ENCODE data around the gene BMP6.
"Not testable (repeated sequence)": the region's sequence is repeated elsewhere in the genome, so short reads cannot be mapped to it uniquely, and the experiment has no call there.

The BMP6 gene

DNA sequence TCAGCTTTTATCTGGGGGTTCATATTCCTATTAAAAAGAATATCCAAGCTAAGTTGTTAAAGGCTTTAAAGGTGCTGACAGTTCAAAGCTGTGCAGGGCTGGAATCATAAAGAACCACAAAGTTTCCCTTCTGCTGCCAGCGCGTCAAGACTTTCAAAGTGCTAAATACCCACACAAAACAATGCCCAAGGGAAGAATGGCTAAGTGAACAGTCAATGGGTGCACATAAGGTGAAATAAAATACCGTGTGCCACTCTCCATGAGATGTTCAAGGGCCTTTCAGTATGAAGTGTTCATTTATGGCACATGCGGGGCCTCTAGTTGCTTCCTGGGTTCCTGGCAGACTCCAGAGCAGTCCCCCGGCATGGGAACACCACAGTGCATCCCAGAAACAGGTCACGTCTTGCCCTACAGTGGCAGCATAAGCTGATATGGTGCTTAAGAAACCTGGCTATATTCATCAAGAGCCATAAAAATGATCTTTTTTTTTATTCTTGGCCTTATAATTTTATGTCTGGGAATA, 170.6 kb downstream of the BMP6 start:
- no peak overlapping the region for H3K4me3 ChIP-seq
- no peak overlapping the region for H3K27ac ChIP-seq

DNA sequence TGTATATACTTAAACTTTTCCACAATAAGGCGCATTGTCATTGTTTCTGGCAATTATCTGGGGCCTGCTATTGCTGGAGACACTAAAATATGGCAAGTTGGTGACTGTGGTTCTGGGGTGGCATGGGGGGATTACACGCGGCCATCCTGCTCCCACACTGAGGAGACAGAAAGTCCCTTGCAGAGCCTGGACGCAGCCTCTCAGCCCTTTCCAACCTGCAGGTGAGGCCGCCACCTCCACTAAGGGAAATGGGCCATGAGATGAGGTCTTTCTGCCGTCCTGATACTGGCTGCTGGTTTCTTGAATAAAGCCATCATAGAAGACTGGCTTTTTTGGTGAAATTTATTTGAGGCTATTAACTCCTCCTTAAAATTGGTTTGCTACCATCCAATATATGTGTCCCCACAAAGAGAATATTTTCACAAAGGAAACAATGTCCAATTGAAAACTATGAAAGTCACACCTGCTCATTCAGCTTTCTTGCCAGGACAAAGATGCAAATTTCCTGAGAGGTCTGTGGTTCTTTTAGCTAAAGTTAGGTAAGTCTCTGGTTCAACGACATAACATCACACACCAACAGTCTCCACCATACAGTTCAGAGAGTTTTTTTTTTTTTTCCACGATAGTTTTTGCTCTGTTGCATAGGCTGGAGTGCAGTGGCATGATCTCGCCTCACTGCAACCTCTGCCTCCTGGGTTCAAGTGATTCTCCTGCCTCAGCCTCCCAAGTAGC, 171.7 kb downstream of the BMP6 start:
- no peak overlapping the region for H3K27ac ChIP-seq
- no peak overlapping the region for H3K4me3 ChIP-seq

DNA sequence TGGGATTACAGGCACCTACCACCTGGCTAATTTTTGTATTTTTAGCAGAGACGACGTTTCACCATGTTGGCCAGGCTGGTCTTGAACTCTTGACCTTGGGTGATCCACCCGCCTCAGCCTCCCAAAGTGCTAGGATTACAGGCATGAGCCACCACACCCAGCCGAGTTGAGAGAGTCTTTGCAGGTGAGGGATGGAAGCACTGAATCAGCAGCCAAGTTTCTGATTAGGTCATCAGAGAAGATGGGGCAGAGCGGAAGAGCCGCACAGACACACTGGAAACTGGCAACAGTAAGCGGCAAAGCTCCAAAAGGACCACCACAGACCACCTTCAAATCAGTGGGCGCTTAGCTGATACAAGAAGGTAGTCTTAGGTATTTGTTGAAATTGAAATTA, 172.3 kb downstream of the BMP6 start:
- not testable (repeated sequence) for H3K4me3 ChIP-seq, H3K27ac ChIP-seq

DNA sequence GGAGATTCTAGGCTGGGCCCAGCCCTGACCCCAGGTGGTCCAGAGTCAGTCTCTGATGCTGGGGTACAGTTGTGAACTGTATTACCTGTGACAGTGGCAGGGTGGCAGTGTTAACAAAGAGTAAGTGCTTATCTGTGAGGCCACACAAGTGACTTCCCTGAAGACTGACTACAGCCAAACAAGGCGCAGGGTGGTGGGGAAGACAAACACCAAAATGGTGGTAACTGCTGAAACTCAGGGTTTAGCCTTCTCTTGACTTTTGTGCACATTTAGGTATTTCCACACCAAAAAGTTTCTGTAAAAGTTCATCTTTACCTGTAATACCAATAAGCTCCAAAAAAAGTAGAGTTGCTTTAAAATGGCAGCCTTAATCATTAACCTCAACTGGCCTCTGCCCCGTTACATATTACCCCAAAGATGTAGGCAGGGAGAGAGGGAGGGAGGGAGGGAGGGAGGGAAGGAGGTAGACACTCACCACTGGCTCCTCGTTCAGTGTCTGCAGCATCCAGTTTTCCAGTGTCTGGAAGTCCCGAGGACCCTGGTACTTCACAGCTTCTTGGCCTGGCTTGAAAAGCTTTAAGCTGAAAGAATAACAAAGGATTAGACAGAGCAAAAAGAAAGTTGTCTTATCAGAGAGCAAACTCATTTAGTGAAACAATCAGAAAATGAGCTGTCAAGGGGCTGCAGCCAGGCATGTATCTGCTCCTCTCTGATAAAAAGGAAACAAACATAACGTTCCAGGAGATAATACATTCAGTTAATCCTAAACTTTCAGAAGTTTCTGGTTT, 173.4 kb downstream of the BMP6 start:
- Histone ChIP-seq H3K27ac (no peak overlapping the region), H3K4me3 (no peak overlapping the region)

DNA sequence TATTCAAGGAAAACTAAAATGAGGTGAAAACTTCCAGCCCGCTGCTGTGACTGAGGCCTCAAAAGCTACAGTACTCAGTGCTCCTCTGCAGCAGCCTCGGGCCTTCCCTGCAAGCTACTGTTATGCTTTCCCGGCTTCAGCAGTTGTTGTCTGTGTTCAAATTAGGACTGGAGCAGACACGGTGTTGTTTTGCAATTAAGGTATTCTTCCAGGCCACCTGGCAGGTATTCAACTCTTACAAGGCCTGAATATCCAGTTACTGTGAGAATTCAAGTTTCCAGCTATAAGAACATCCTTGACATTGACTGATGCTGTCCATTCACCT, 174.0 kb downstream of the BMP6 start:
- Histone ChIP-seq H3K27ac (no peak overlapping the region), H3K4me3 (no peak overlapping the region)

DNA sequence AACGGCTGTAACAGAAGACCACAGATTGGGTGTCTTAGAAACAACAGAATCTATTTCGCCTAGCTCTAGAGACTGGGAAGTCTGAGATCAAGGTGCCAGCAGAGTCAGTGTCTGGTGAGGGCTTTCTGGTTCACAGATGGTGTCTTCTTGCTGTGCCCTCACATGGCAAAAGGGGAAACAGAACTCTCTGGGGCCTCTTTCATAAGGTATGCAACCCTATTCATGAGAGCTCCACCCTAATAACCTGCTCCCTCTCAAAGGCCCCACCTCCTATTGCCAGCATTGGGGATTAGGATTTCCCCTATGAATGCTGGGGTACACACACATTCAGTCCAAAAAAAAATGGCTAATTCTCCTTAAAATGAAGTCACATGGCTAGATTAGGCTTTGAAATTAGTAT, 174.7 kb downstream of the BMP6 start:
- Histone ChIP-seq H3K4me3 (no peak overlapping the region), H3K27ac (no peak overlapping the region)

DNA sequence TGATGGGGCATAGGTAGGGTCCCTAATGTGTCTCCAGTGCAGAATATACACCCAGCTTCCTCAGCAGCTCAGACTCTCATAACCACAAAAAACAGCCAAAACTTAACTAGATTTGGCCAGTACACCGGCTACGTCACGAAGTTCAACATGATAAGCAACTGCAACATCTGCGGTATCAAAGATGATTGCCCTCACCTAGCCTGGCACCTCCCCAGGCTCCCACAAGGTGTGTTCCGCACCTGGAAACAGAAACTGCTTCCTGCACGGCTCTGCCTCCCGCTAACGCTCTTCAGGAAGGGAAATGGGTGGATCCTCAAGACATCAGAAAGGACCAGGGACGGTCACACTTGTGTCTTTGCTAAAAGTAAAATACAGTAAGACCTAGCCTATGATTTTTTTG, 175.2 kb downstream of the BMP6 start:
- Histone ChIP-seq H3K27ac (no peak overlapping the region), H3K4me3 (no peak overlapping the region)

DNA sequence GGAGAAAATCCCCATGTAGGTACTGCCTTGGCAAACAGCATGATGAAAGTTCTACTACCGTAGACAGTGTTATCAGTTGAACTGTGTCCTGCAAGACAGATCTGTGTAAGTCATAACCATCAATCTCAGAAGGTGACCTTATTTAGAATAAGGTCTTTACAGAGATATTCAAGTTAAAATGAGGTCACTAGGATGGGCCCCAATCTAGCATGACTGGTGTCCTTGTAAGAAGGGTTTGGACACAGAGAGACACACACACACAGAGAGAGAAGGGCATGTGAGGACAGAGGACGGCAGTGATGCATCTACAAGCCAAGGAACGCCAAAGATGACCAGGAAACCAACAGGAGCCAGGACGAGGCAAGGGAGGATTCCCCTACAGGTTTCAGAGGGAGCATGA, 175.9 kb downstream of the BMP6 start:
- no peak overlapping the region for H3K4me3 ChIP-seq
- peak overlapping the region in 2 of 21 experiments; percentile 2 to 37 for H3K27ac ChIP-seq

DNA sequence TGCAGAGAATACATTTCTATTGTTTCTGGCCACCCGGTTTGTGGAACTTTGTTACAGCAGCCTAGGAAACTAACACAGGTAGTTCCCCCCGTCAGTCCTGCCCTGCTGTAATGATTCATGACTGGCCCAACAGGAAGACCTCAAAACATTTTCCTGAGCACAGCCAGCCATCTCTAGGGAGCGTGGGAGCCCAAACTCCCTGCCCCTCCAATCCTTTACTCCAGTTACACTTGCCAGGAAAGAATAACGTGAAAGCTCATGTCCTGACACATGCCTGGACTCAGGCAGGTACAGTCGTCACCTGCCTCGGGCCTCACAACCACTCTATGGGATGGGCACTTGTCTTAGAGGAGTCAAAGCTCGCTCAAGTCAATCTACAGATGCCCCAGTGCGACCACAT, 176.3 kb downstream of the BMP6 start:
- Histone ChIP-seq H3K4me3 (no peak overlapping the region), H3K27ac (peak overlapping the region in 2 of 21 experiments; percentile 2 to 37)

DNA sequence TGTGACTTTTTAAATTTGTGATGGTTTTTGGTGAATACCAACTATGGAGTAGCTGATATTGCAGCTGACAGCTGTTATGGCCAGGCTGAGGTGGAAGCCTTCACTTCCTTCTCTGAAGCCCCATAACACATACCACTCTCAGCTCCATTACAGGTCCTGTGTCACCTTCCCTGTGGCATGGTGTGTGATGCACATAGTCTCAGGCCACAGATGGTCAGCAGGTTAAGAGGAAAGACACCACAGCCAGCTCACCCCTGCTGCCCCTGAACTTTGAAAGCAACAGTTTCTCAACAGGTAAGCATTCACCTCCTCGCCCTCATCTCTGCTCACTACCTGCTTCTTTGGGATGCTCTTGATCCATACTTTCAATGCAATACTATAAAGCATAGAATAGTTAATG, 177.0 kb downstream of the BMP6 start:
- no peak overlapping the region for H3K4me3 ChIP-seq
- no peak overlapping the region for H3K27ac ChIP-seq

DNA sequence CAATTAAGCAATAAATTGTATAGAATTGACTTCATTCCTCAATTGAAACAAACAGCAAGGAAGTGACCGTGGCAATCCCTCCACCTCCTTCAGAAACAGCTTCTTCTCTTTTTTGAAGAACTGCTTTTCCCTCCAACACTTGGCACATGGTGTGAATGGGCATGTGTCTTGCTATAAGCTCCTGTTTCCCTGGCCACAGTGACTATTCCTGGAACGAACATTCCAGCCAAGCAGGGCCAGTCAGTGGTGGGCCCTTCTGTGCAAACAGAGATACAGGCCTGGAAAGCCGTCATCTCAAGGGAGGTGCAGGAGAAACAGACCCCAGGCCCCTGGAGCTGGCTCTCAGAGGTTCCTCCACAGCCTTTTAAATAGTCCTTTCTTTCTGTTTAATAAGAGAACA, 177.8 kb downstream of the BMP6 start:
- Histone ChIP-seq H3K27ac (no peak overlapping the region), H3K4me3 (no peak overlapping the region)

DNA sequence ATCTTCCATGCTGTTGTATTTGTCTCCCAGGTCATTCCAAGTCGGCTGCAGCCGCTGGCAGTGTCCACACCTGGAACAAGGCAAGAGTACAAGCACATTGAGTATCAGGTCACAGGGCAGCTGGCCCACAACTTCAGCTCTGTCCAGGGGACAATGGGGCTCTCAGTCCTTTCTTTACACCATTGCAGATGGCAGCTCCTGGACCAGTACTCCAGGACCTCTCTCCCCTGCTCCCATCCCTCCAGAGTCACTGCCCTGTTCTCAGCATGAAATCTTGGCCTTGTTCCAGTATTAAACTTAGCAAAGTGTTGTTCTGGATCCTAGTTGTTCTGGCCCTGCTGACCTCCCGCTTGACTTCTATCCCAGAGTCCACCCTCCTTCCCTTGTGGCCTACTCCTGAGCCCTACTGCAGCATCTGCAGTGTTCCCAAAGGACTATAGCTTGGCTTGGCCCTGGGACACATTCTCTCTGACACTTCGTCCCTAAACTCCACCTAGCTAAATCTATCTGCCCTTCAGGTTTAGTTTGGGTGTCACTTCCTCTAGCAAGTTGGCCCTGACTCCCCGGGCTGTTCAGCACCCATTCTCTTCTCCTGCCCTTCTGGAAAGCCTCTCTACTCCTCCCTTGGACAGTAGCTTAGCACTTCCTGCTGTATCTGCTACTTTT, 178.9 kb downstream of the BMP6 start:
- Histone ChIP-seq H3K4me3 (no peak overlapping the region), H3K27ac (peak overlapping the region in 1 of 21 experiments; percentile 7)

DNA sequence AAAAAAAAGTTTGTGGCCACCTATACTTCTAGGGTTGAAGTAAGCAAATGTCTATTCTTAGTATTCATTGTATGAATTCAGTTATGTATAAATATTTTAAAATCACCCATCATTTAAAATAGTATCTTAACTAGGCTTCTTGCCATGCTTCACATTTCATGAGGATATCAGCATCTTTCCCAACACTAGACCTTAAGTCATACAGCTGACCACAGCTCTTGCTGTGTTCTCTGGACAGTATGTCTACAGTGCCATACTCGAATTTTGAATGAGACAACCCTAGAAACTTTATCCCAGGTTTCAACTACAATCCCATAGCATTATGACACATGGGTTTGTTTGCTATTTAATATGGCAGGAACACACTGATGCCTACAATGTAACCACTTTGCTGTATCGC, 179.5 kb downstream of the BMP6 start:
- Histone ChIP-seq H3K4me3 (no peak overlapping the region), H3K27ac (peak overlapping the region in 1 of 21 experiments; percentile 7)

DNA sequence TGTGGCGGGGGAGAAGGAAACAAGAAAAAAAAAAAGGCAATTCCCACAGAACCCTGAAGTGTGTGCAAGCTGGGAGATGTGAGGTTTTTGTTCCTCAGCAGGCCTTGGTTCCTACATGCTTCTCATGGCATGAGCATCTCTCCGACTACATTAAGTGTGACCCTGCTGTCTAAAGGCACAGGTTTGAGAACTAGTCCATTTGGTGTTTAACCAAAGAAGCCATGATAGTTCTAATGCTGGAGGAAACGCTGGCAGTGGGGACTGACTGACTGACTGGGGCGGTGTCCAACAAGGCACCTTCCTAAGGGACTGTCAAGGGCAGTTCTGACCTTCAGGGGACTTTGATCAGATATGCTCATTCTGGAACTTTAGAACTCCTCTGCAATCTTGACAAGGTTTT, 180.8 kb downstream of the BMP6 start:
- Histone ChIP-seq H3K4me3 (no peak overlapping the region), H3K27ac (no peak overlapping the region)

DNA sequence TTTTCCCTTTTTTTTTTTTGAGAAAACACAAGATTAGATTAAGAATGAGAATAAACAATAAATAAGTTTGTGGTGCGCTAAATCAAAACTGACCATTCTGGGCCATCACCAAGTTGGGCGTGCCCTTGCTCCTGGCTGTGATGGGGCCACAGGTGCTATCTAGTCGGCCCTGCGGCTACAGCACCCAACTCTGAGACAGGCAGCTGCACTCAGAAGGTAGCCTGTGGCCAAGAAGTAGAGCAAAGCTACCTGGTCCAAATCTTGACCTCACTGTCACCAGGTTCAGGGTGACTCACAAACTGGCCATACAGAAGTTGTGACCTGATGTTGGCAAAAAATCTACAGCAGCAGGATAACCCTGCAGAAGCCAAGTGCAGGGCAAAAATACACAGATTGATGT, 181.3 kb downstream of the BMP6 start:
- Histone ChIP-seq H3K27ac (no peak overlapping the region), H3K4me3 (no peak overlapping the region)

DNA sequence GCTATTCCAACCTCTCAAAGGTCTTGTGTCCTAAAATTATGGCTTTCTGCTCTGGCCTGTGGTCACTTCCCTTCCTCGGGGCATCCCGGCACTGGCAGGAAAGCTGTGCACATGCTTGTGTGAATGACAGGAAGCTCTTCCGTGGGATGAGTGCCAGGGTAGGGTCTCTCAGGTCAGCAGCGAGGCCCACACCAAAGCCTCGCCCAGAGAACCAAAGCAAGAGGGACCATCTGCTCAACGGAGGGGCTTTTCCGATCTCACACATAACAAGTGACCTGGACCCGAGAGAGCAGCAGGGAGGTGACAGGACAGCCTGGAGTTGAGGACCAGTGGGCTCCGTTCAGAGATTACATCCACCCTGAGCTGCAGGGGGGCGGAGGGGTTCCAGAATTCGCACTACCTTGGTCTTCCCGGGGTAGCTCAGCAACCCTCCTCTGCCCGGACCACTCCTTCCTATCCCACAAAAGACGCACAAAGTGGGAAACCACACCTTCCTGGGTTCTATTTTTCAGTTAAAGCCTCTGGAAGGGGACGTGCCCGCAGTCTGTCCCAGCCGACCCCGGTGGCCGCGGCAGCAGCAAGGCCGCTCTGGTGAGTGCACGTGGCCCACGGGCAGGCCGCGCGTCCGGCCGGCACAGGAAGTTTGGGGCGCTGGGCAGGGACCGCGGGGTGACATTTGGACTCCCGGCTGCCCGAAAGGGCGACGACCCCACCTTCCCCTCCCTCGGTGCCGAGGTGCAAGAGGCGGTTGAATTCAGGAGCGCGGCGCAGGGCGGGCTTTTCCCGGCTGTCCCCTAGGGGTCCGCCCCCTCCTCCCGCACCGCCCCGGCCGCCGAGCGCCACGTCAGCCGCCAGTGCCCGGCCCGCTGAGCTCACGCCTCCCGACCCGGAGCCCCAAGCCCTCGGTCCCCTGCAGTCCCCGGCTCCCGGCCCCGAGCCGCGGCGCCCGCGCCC, 183.7 kb downstream of the BMP6 start:
- H3K27ac ChIP-seq: peak overlapping the region; percentile 62 to 95 (median 86)

DNA sequence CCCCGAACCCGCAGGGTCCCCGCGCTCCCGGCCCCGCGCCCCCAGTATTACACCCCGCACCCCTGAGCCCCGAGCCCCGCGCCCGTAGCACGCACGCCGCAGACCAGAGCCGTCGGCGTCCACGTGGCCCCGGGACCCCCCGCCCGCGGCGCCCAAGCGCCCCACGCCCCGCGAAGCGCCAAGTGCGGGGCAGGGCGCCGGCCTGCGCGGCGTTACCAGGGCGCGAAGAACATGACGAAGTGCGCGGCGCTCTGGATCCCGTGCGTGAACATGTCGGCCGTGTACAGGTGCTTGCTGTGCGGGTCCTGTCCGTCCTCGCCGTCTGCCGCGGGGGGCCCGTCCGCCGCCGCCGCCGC, 184.4 kb downstream of the BMP6 start:
- H3K27ac ChIP-seq: peak overlapping the region; percentile 62 to 95 (median 86)
- H3K4me3 ChIP-seq: peak overlapping the region; percentile 58 to 97 (median 86)

More for the DNA sequence above, 183.7 kb downstream of the BMP6 start:
- H3K4me3 ChIP-seq: peak overlapping the region; percentile 58 to 97 (median 86)

DNA sequence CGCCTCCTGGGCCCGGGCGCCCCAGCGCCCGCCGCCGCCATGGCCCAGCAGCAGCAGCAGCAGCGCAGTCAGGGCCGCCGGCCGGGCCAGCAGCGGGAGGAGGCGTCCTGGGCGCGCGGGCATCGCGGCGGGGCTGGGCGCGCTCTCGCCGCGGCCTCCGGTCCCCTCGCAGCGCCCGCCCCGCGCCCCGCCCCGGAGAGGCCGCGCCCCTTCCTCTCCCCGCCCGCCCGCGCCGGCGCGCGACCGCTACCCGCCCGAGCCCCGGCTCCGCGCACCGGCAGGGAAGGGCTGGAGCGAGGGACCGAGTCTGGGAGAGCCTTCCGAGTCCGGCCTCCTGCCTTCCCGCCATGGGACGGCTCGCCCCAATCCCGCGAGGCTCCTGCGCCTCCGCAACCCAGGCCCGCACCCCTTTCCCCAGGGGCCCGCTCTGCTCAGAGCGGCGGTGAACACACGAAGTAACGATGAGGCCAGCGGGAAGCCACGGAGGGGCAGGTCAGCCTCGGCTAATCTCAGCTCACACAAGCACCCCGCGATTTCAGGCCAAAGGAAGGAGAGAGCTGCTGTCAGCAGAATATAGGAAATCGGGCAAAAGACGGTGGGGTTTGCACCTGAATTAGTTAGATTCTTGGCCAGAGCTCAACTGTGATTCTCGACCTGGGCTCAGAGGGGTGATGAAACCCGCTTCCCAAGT, 184.9 kb downstream of the BMP6 start, which contains the start of gene TXNDC5:
Gene TXNDC5, minus strand, starts transcription at position 135 of the 691 bp plus-strand sequence. Its CDS starts 12 bp downstream, at position 123.
- peak within 1 kb of the TSS; percentile 68 to 95 (median 86) for H3K27ac ChIP-seq
- H3K4me3 ChIP-seq: peak within 1 kb of the TSS; percentile 58 to 97 (median 86)

DNA sequence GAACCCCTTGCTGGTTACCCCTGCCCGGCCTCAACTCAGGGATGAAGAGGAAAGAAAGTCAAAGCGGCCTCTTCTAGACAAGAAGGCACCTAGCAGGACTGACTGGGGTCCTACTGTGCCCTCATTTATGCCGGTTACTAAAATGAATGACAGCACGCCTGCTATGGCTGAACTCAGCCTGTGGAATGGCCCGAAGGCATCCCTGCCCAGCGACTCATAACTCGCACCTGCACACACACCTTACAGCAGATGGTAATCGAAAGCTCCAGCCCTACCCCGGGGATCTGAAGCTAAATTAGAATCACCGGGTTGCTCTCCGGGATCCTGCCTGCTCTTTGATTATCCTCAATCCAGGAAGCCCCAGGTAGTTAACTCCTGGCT, 185.4 kb downstream of the BMP6 start:
- peak overlapping the region in 20 of 21 experiments; percentile 39 to 88 (median 82) for H3K27ac ChIP-seq
- peak overlapping the region; percentile 37 to 97 (median 86) for H3K4me3 ChIP-seq
